ENCODE data around the gene EIF3L. TPM values are rescaled to one million over a fixed set of nuclear protein-coding genes. Genes with fewer than 3 reads are reported as not detected.
A peak's percentile ranks its signal among the peaks of the same experiment; 100 is the strongest.

The EIF3L gene
- total RNA-seq, 1 donor from 2014 or later = 732 TPM

GRCh38 chr22:37896939-37897338 is 47.7 kb downstream of the EIF3L start:
- TF ChIP-seq, protein P1, sequence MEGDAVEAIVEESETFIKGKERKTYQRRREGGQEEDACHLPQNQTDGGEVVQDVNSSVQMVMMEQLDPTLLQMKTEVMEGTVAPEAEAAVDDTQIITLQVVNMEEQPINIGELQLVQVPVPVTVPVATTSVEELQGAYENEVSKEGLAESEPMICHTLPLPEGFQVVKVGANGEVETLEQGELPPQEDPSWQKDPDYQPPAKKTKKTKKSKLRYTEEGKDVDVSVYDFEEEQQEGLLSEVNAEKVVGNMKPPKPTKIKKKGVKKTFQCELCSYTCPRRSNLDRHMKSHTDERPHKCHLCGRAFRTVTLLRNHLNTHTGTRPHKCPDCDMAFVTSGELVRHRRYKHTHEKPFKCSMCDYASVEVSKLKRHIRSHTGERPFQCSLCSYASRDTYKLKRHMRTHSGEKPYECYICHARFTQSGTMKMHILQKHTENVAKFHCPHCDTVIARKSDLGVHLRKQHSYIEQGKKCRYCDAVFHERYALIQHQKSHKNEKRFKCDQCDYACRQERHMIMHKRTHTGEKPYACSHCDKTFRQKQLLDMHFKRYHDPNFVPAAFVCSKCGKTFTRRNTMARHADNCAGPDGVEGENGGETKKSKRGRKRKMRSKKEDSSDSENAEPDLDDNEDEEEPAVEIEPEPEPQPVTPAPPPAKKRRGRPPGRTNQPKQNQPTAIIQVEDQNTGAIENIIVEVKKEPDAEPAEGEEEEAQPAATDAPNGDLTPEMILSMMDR (IDR thresholded peaks at IDR 0.05; ENCODE audit: unreplicated experiment) = no peak
- DNase-seq (ENCODE audit: low spot score) = no peak
- H3K4me1 Mint-ChIP-seq (ENCODE audit: unreplicated experiment) = peaks cover 68% of the 10 kb centered on the region
- H3K27me3 Mint-ChIP-seq (ENCODE audit: unreplicated experiment) = peaks cover 3% of the 10 kb centered on the region
- H3K36me3 Mint-ChIP-seq (ENCODE audit: low read depth, unreplicated experiment) = peaks cover 5% of the 10 kb centered on the region
- no peaks in the 10 kb centered on the region for H3K9me3 Mint-ChIP-seq (ENCODE audit: unreplicated experiment)
- H3K27ac Mint-ChIP-seq (ENCODE audit: unreplicated experiment) = peak overlapping the region; percentile 92
- H3K4me3 Mint-ChIP-seq (ENCODE audit: unreplicated experiment) = no peak overlapping the region

DNA sequence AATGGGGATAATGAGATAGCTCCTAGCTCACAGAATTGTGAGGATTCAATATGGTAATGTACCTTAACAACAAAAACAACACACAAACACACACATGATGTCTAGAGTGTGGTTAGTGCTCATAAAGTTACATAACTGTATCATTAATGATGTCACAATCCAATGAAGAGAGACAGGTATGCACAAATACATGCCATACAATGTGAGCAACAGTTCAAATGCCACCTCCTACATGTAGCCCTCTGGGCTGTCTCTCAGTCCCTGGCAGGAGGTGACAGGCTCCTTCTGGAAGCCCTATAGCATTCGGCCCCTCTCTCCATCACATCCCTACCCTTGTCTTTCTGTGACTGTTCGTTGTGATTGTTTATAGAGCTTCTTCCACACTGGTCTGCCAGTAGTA is 48.6 kb downstream of the EIF3L start:
- Mint-ChIP-seq H3K4me3 (ENCODE audit: unreplicated experiment) (no peak overlapping the region), H3K27me3 (ENCODE audit: unreplicated experiment) (peaks cover 3% of the 10 kb centered on the region), H3K9me3 (ENCODE audit: unreplicated experiment) (no peaks in the 10 kb centered on the region), H3K4me1 (ENCODE audit: unreplicated experiment) (peaks cover 68% of the 10 kb centered on the region), H3K27ac (ENCODE audit: unreplicated experiment) (peak overlapping the region; percentile 89), H3K36me3 (ENCODE audit: low read depth, unreplicated experiment) (peaks cover 4% of the 10 kb centered on the region)
- TF ChIP-seq, protein P1 (IDR thresholded peaks at IDR 0.05; ENCODE audit: unreplicated experiment) = no peak
- no peak for DNase-seq (ENCODE audit: low spot score)

- Mint-ChIP-seq H3K4me1 (ENCODE audit: unreplicated experiment) (peaks cover 60% of the 10 kb centered on the region), H3K36me3 (ENCODE audit: low read depth, unreplicated experiment) (peaks cover 3% of the 10 kb centered on the region), H3K27ac (ENCODE audit: unreplicated experiment) (peak overlapping the region; percentile 52), H3K27me3 (ENCODE audit: unreplicated experiment) (peaks cover 3% of the 10 kb centered on the region), H3K9me3 (ENCODE audit: unreplicated experiment) (no peaks in the 10 kb centered on the region), H3K4me3 (ENCODE audit: unreplicated experiment) (no peak overlapping the region)
- TF ChIP-seq, protein P1 (IDR thresholded peaks at IDR 0.05; ENCODE audit: unreplicated experiment) = no peak
- no peak for DNase-seq (ENCODE audit: low spot score)
Measured at GRCh38 chr22:37898441-37899181, 49.4 kb downstream of the EIF3L start.

DNA sequence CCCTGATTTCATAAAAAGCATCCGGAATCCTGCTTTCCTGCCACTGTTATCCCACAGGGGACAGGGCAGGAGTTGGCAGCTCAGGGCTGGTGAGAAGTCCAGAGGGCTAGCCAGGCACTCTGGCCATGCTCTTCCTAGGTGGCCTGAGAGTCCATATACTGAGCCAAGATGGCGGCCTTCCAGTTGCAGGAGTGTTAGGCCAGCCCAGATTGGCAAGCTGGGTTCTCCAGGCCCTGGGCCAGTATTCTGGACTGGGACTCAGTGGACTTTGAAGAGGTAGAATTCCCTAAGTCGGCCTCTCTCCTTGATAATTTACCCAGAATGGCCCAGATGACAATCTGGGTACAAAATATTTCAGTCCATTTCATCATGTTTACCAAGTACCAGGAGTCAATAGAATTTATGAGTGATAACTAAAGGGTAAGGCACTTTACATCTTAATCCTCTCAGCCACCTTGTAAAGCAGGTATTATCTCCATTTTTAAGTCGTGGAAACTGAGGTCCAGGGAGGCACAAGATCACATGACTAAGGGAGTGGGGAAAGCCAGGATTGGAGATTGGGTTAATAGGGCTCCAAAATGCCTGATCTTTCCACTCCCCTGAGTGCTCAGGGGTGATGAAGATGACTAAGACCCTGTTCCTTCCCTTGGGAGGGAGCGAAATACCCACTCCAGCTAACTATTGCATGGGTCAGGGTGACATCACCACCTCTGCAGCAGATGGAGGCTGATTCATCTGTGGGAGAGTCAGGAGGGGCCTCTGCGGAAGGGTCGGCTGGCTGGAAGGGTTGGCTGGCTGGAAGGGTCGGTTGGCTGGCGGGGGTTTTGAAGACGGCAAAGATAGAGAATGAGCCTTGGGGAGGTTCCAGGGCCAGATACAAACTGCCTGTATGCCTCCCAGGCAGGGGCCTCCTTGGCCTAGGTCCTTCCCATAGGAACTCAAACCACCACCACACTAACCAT is 55.6 kb downstream of the EIF3L start:
- H3K36me3 Mint-ChIP-seq (ENCODE audit: low read depth, unreplicated experiment) = peaks cover 16% of the 10 kb centered on the region
- TF ChIP-seq, protein P1 (IDR thresholded peaks at IDR 0.05; ENCODE audit: unreplicated experiment) = no peak
- peaks cover 9% of the 10 kb centered on the region for H3K27me3 Mint-ChIP-seq (ENCODE audit: unreplicated experiment)
- H3K4me1 Mint-ChIP-seq (ENCODE audit: unreplicated experiment) = peaks cover 42% of the 10 kb centered on the region
- no peaks in the 10 kb centered on the region for H3K9me3 Mint-ChIP-seq (ENCODE audit: unreplicated experiment)
- DNase-seq (ENCODE audit: low spot score) = no peak
- peak overlapping the region; percentile 79 for H3K27ac Mint-ChIP-seq (ENCODE audit: unreplicated experiment)
- peak overlapping the region; percentile 82 for H3K4me3 Mint-ChIP-seq (ENCODE audit: unreplicated experiment)
